ENCODE data around the gene BANP.
"Not testable (repeated sequence)": the region's sequence is repeated elsewhere in the genome, so short reads cannot be mapped to it uniquely, and the experiment has no call there.

The BANP gene

GRCh38 chr16:88024491-88025085 lies 73.4 kb downstream of the BANP start:
- H3K9me3 ChIP-seq (ENCODE audit: control insufficient read depth, insufficient read depth, low read length); H3K9ac ChIP-seq (ENCODE audit: low read depth, low read length); H3K4me1 ChIP-seq (ENCODE audit: control insufficient read depth, insufficient read depth, low read length); H3K27me3 ChIP-seq (ENCODE audit: control insufficient read depth, insufficient read depth, low read length); H3K4me3 ChIP-seq (ENCODE audit: low read depth, low read length): not testable (repeated sequence)
- peaks cover 18% of the 10 kb centered on the region; the same call in 1 of the 2 replicates for H3K36me3 ChIP-seq (ENCODE audit: control insufficient read depth, insufficient read depth, low read length)
- peak overlapping the region; percentile 12 for H3K27ac ChIP-seq (ENCODE audit: low read depth, low read length)

DNA sequence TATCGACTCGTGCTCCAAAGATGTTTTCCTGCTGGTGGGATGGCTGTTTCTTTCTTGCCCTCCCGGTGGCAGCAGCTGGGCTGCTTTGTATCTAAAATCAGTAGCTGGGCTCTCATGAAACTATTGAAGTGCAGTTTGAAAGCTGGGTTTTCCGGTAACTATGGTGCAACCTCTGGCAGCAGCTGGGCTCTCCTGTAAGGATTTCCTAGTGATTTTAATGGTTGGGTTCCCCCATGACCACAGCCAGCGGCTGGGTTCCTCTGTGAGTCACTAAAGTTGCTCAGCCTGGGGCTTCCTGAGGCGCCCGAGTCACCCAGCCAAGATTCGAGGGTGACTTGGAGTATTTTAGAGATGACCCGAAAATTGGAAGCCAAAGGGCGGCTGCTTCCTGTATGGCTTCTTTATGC lies 73.9 kb downstream of the BANP start:
- not testable (repeated sequence) for H3K9me3 ChIP-seq (ENCODE audit: control insufficient read depth, insufficient read depth, low read length); H3K27me3 ChIP-seq (ENCODE audit: control insufficient read depth, insufficient read depth, low read length); H3K4me1 ChIP-seq (ENCODE audit: control insufficient read depth, insufficient read depth, low read length); H3K9ac ChIP-seq (ENCODE audit: low read depth, low read length); H3K4me3 ChIP-seq (ENCODE audit: low read depth, low read length)
- Histone ChIP-seq H3K36me3 (ENCODE audit: control insufficient read depth, insufficient read depth, low read length) (peaks cover 18% of the 10 kb centered on the region; the same call in 1 of the 2 replicates), H3K27ac (ENCODE audit: low read depth, low read length) (peak overlapping the region; percentile 12)

DNA sequence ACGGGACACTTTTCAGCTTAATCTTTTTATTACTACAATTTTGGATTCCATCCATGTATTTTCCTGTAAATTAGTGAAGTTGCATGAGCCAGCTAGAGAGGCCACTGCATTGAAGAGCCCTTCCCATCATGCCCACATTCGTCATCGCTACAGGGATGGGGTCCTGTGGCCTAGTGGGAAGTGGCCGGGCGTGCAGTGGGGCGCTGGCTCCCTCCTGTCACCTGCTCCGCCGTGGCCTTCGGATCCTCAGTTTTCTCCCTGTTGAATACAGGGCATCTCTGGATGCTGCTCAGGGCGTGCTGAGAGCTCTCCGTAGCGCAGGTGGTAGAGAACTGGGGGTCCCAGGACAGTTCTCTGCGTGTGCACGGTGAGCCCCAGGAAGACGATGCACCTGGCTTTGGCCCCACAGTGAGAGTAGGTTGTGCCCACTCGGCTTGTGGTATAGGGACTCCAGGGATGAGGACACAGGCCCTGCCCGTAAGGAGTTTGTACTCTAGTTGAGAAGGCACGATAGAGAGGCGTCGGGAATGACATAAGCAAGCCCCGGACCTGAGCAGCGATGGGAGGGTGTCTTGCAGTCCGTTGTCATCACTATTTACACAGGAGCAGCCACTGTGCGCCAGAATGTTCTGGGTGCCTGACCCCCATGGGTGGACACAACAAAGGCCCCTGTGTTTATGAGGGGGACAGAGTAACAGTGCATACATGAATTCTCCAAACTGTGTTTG lies 74.8 kb downstream of the BANP start:
- not testable (repeated sequence) for H3K27ac ChIP-seq (ENCODE audit: low read depth, low read length)

GRCh38 chr16:88026964-88027938 lies 76.0 kb downstream of the BANP start:
- Histone ChIP-seq H3K36me3 (ENCODE audit: control insufficient read depth, insufficient read depth, low read length) (peaks cover 14% of the 10 kb centered on the region; the same call in 1 of the 2 replicates), H3K4me3 (ENCODE audit: low read depth, low read length) (no peak overlapping the region), H3K27ac (ENCODE audit: low read depth, low read length) (no peak overlapping the region), H3K27me3 (ENCODE audit: control insufficient read depth, insufficient read depth, low read length) (no peaks in the 10 kb centered on the region), H3K4me1 (ENCODE audit: control insufficient read depth, insufficient read depth, low read length) (peaks cover 9% of the 10 kb centered on the region; the same call in 1 of the 2 replicates), H3K9ac (ENCODE audit: low read depth, low read length) (no peak overlapping the region), H3K9me3 (ENCODE audit: control insufficient read depth, insufficient read depth, low read length) (no peaks in the 10 kb centered on the region)

More for the DNA sequence above, 74.8 kb downstream of the BANP start:
- not testable (repeated sequence) for H3K27me3 ChIP-seq (ENCODE audit: control insufficient read depth, insufficient read depth, low read length); H3K4me3 ChIP-seq (ENCODE audit: low read depth, low read length); H3K4me1 ChIP-seq (ENCODE audit: control insufficient read depth, insufficient read depth, low read length); H3K9ac ChIP-seq (ENCODE audit: low read depth, low read length); H3K9me3 ChIP-seq (ENCODE audit: control insufficient read depth, insufficient read depth, low read length)
- peaks cover 18% of the 10 kb centered on the region; the same call in 1 of the 2 replicates for H3K36me3 ChIP-seq (ENCODE audit: control insufficient read depth, insufficient read depth, low read length)

- H3K4me3 ChIP-seq (ENCODE audit: low read depth, low read length); H3K27me3 ChIP-seq (ENCODE audit: control insufficient read depth, insufficient read depth, low read length); H3K9ac ChIP-seq (ENCODE audit: low read depth, low read length); H3K9me3 ChIP-seq (ENCODE audit: control insufficient read depth, insufficient read depth, low read length); H3K36me3 ChIP-seq (ENCODE audit: control insufficient read depth, insufficient read depth, low read length); H3K4me1 ChIP-seq (ENCODE audit: control insufficient read depth, insufficient read depth, low read length): not testable (repeated sequence)
- peak overlapping the region; percentile 59 for H3K27ac ChIP-seq (ENCODE audit: low read depth, low read length)
These were observed 77.1 kb downstream of the BANP start for GRCh38 chr16:88028177-88028930.

DNA sequence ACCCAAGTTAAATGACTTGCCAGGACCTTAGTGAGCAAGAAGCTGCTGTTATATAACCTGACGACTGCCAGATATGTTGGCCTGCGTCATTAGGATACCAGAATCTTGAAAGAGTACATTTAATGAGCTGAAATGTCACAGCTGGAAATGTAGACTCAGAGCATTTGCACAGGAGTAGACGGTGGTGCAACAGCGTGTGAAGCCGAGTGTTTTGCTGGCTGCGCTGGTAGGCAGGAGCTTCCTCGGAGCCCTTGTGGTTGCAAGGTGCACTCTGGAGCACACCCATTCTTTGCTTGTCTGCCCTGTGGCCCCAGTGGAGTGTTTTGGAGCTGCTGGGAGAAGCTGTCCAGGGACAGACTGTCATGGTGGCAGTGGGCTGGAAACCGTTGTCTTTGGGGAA lies 79.3 kb downstream of the BANP start:
- peaks cover 9% of the 10 kb centered on the region; the same call in 1 of the 2 replicates for H3K4me1 ChIP-seq (ENCODE audit: control insufficient read depth, insufficient read depth, low read length)
- H3K27me3 ChIP-seq (ENCODE audit: control insufficient read depth, insufficient read depth, low read length): no peaks in the 10 kb centered on the region
- H3K9me3 ChIP-seq (ENCODE audit: control insufficient read depth, insufficient read depth, low read length): no peaks in the 10 kb centered on the region
- no peak overlapping the region for H3K4me3 ChIP-seq (ENCODE audit: low read depth, low read length)
- H3K9ac ChIP-seq (ENCODE audit: low read depth, low read length): no peak overlapping the region
- no peak overlapping the region for H3K27ac ChIP-seq (ENCODE audit: low read depth, low read length)
- peaks cover 13% of the 10 kb centered on the region; the same call in 1 of the 2 replicates for H3K36me3 ChIP-seq (ENCODE audit: control insufficient read depth, insufficient read depth, low read length)

DNA sequence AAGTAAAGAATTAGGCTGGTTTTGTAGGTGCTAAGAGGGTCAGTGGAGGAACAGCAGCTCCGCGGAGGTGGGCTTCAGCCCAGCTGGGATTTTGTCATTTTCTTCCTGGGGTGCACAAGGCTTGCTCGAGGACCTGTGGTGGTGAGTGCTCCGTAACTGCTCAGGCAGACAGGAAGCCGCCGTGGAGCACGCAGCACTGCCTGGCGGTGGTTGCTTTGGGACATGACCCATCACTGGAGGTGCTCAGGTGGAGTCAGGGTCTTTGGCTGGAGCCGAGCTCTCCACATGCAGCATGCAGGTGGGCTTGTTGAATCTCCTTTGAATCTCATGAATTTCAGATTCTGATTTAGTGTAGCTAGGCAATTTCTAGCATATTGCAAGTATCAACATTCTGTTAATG lies 79.7 kb downstream of the BANP start:
- H3K4me3 ChIP-seq (ENCODE audit: low read depth, low read length); H3K4me1 ChIP-seq (ENCODE audit: control insufficient read depth, insufficient read depth, low read length); H3K9ac ChIP-seq (ENCODE audit: low read depth, low read length); H3K9me3 ChIP-seq (ENCODE audit: control insufficient read depth, insufficient read depth, low read length); H3K27me3 ChIP-seq (ENCODE audit: control insufficient read depth, insufficient read depth, low read length); H3K27ac ChIP-seq (ENCODE audit: low read depth, low read length): not testable (repeated sequence)
- H3K36me3 ChIP-seq (ENCODE audit: control insufficient read depth, insufficient read depth, low read length): peaks cover 17% of the 10 kb centered on the region; the same call in 1 of the 2 replicates

DNA sequence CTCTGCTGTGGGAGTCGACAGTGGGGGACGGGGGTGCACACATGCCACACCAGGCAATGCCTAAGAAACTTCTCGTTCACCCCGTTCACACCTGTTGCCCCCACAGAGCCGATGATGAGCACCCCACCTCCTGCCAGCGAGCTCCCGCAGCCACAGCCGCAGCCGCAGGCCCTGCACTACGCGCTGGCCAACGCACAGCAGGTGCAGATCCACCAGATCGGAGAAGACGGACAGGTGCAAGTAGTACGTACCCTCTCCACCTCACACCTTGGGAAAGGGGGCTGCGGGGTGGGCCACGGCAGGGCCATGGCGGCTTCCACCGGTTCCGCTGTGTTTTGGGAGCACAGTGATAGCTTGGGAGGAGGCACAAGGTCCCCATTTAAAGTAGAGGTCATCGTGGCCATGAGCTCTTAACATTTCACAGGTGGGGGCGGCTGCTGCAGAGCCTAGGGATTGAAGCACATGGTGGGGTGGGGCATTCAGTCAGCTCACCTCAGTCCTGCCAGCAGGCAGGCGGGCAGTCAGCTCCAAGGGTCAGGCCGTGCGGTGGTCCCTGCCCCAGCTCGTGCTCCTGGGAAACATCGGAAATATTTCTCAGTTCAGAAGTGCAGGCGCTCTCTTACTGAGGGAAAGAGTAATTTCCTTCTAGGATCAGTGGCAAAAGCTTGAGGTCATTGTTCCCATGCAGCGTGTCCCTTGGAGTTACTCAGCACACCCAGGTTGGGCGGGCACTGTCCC lies 81.9 kb downstream of the BANP start:
- H3K27ac ChIP-seq (ENCODE audit: low read depth, low read length); H3K27me3 ChIP-seq (ENCODE audit: control insufficient read depth, insufficient read depth, low read length); H3K9ac ChIP-seq (ENCODE audit: low read depth, low read length); H3K4me3 ChIP-seq (ENCODE audit: low read depth, low read length); H3K9me3 ChIP-seq (ENCODE audit: control insufficient read depth, insufficient read depth, low read length); H3K4me1 ChIP-seq (ENCODE audit: control insufficient read depth, insufficient read depth, low read length): not testable (repeated sequence)
- peaks cover 12% of the 10 kb centered on the region; the same call in 1 of the 2 replicates for H3K36me3 ChIP-seq (ENCODE audit: control insufficient read depth, insufficient read depth, low read length)

GRCh38 chr16:88034770-88035169 lies 83.5 kb downstream of the BANP start:
- Histone ChIP-seq H3K27ac (ENCODE audit: low read depth, low read length) (no peak overlapping the region), H3K36me3 (ENCODE audit: control insufficient read depth, insufficient read depth, low read length) (peaks cover 15% of the 10 kb centered on the region; the same call in 1 of the 2 replicates), H3K27me3 (ENCODE audit: control insufficient read depth, insufficient read depth, low read length) (no peaks in the 10 kb centered on the region), H3K4me3 (ENCODE audit: low read depth, low read length) (no peak overlapping the region), H3K4me1 (ENCODE audit: control insufficient read depth, insufficient read depth, low read length) (no peaks in the 10 kb centered on the region), H3K9me3 (ENCODE audit: control insufficient read depth, insufficient read depth, low read length) (no peaks in the 10 kb centered on the region), H3K9ac (ENCODE audit: low read depth, low read length) (no peak overlapping the region)

DNA sequence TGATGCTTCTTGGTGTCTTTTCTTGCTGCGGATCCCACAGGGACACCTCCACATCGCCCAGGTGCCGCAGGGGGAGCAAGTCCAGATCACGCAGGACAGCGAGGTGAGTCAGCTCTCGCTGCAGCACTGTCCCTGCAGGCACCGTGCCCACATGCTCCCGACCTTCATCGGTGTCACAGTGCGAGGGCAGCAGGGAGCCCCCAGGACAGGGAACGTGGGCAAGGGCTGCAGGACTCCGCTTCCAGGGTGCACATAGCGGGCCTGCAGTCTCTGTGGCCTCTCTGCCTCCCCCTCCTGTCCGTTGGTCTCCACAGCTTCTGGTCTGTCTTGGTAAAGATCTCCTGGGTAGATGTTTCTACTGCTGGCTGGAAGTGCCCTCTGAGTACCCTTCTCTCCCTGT lies 84.1 kb downstream of the BANP start:
- Histone ChIP-seq H3K27me3 (ENCODE audit: control insufficient read depth, insufficient read depth, low read length) (no peaks in the 10 kb centered on the region), H3K4me3 (ENCODE audit: low read depth, low read length) (no peak overlapping the region), H3K4me1 (ENCODE audit: control insufficient read depth, insufficient read depth, low read length) (no peaks in the 10 kb centered on the region), H3K36me3 (ENCODE audit: control insufficient read depth, insufficient read depth, low read length) (peaks cover 15% of the 10 kb centered on the region; the same call in 1 of the 2 replicates), H3K9me3 (ENCODE audit: control insufficient read depth, insufficient read depth, low read length) (no peaks in the 10 kb centered on the region), H3K9ac (ENCODE audit: low read depth, low read length) (no peak overlapping the region), H3K27ac (ENCODE audit: low read depth, low read length) (no peak overlapping the region)
